GM10266 (cell line): ENCODE measurements around the gene KLHL6.

Source experiments
- DNase-seq: peaks from one replicate; pipeline ENCODE4 v3.0.0; 2012; ENCODE audit errors: extremely low spot score
- CTCF ChIP-seq: IDR thresholded peaks from 2 replicates; pipeline ENCODE4 v1.5.1; 2012; ENCODE audit warnings: mild to moderate bottlenecking, low read depth; ENCODE audit not compliant: control insufficient read depth, insufficient read depth; ENCODE audit errors: missing control alignments

KLHL6 gene

DNA sequence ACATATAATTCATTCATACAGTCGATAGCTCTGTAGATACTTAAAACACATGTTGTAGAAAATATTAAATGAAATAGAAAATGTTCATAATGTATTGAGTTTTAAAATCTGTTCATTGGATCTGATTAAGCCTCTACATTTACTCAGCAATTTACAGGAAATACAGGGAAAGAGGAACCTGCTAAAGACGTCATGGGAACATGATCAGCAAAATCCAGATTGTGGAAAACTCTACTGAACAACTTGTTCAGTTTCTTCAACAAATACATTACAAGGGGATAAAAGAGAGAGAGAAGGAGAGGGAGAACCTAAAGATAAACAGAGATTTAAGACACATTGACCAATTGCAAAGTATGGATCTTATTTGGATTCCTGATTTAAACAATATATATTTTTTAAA, 46.7 kb downstream of the KLHL6 start:
- no peak for TF ChIP-seq CTCF

DNA sequence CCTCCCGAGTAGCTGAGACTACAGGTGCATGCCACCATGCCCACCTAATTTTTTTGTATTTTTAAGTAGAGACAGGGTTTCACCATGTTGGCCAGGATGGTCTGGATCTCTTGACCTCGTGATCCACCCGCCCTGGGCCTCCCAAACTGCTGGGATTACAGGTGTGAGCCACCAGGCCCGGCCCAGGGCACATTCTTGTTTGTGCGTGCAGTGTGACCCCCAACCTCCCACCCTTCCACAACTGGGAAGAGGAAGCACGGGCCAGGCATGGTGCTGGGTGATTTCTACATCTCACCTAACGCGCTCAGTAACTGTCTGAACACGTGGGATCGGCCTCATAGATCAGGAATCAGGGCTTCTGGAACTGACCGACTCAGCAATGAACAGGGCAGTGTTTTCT, 48.0 kb downstream of the KLHL6 start:
- DNase-seq = no peak
- no peak for TF ChIP-seq CTCF

More for the DNA sequence above, 46.7 kb downstream of the KLHL6 start:
- no peak for DNase-seq

DNA sequence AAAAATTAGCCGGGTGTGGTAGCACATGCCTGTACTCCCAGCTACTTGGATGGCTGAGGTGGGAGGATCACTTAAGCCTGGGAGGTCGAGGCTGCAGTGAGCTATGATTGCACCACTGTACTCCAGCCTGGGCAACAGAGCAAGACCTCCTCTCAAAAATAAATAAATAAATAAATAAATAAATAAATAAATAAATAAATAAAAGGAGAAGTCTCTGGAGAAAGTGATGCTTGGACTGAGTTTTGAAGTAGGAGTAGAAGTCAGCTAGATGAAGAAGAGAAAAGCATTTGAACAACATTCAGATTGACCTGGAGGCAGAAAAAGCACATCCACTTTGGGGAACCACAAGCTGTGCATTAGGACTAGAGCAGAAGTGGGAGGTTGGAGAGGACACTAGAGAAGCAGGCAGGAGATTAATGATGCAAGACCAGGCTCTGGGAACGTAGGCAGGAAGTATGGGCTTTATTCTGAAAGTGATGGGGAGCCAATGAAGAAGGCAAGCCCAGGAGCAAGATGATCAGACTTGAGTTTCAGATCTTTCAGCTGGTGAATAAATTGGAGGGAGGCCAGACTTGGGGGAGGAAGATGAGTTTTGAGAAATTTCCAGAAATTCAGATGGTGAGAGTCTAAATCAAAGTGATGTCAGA, 48.7 kb downstream of the KLHL6 start:
- TF ChIP-seq CTCF = no peak
- DNase-seq = no peak

DNA sequence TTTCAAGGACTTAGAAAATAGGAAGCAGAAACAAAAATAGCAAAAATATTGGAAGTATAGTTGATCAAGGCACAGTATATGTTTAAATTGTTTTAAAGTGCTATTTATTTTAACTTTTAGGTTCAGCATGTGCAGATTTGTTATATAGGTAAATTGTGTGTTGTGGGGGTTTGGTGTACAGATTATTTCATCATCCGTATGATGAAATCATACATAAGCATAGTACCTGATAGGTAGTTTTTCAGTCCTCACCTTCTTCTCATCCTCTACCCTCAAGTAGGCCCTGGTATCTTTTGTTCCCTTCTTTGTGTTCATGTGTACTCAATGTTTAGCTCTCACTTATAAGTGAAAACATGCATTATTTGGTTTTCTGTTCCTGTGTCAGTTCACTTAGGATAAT, 50.9 kb downstream of the KLHL6 start:
- DNase-seq = no peak

DNA sequence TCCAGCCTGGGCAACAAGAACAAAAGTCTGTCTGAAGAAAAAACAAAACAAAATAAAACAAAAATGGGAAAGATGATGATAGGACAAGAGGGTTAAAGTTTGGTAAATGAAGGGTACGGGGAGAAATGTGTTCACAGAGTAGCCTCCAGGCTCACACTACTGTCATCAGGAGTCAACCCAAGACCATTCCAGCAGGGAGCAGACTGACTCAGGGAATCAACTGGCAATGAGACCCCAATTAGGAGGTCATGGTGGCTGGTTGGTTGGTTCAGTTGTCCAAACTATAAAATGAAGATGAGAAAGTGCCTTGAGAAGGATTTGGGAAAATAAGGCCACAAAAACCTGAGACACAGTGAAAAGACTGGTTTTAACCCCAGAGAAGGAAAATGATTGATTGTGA, 51.8 kb downstream of the KLHL6 start:
- peak; percentile 5 for TF ChIP-seq CTCF
- no peak for DNase-seq

More for the DNA sequence above, 50.9 kb downstream of the KLHL6 start:
- TF ChIP-seq CTCF = no peak

DNA sequence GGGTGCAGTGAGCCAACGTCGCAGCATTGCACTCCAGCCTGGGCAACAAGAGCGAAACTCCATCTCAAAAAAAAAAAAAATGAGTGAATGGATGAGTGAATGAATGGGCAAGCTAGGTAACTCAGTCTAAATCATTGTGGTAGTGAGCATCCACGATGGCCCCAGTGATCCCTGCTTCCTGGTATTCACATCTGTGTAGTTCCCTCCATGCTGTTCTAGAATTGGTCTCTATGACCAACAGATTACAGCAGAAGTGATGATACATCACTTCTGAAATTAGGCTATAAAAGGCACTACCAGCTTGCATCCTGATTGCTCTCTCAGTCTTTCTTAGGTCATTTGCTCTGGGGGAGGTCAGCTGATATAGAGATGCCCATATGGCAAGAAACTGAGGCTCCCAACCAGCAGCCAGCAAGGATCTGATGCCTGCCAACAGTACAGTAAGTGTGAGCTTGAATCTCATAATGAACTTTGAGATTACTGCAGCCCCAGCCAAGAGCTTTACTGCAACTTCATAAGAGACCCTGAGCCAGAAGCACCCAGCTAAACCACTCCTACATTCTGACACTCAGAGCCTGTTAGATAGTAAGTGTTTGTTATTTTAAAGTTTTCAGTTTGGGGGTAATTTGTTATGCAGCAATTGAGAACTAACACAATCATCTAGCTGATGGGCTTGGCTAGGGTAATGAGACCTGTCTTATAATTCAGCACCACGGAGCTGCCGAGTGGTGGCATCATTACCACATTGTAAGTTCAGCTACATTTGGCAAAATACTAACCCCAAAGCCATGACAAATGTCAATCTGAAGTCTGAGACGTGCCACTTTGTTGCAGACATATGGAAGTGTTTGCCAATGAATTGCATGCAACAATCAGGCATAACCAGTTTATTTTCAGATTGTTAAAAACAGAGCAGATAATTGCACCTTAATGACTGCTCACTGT, 53.0 kb downstream of the KLHL6 start:
- DNase-seq = no peak
- TF ChIP-seq CTCF = peak; percentile 18
